IPS-15b (cell line): ENCODE measurements around the gene GFPT2.

Experiments used
- H3K27me3 ChIP-seq: one replicate; pipeline ENCODE4 v1.6.1; 2013; ENCODE audit warnings: low read length; ENCODE audit not compliant: control insufficient read depth, insufficient read depth
- H3K36me3 ChIP-seq: one replicate; pipeline ENCODE4 v1.6.1; 2013; ENCODE audit warnings: low read length; ENCODE audit not compliant: control insufficient read depth, insufficient read depth
- H3K4me1 ChIP-seq: one replicate; pipeline ENCODE4 v1.6.1; 2013; ENCODE audit warnings: mild to moderate bottlenecking, low read length; ENCODE audit not compliant: control insufficient read depth, insufficient read depth
- H3K4me3 ChIP-seq: one replicate; pipeline ENCODE4 v1.5.1; 2013; ENCODE audit warnings: low read depth, low read length
- H3K9ac ChIP-seq: one replicate; pipeline ENCODE4 v1.6.1; 2013; ENCODE audit warnings: low read depth, mild to moderate bottlenecking, low read length
- H3K9me3 ChIP-seq: one replicate; pipeline ENCODE4 v1.6.1; 2013; ENCODE audit warnings: mild to moderate bottlenecking, low read length; ENCODE audit not compliant: control insufficient read depth, insufficient read depth

Gene GFPT2

GRCh38 chr5:180328296-180329137 is 24.6 kb downstream of the GFPT2 start:
- Histone ChIP-seq H3K9ac (no peak overlapping the region), H3K4me3 (no peak overlapping the region), H3K27me3 (no peaks in the 10 kb centered on the region), H3K36me3 (peaks cover 53% of the 10 kb centered on the region), H3K4me1 (peaks cover 12% of the 10 kb centered on the region), H3K9me3 (no peaks in the 10 kb centered on the region)

DNA sequence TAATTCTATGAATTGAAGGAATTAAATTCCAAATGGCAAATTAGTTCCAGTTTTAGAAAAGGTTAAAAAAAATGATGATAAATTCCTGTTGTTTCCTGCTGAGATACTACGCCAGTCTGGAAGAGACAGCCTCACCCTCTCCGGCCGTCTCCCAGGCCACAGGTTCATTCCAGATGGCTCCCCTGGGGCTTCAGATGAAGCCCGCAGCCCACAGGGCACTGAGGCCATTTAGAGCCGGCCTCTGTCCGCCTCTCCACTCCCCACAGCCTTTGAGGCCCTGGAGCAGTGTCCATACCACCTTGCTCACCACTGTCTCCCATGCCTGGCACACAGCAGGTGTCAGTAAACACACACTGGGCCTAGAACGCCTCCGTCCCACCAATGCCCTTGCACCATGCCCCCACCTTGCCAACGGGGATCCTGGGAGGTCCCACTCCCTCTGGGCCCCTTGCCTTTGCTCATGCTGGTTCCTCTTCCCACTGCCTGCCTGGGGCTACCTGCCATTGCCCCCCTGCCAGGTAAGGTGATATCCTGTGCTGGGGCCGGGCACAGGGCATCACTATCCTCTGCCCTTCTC is 26.1 kb downstream of the GFPT2 start:
- Histone ChIP-seq H3K36me3 (peaks cover 63% of the 10 kb centered on the region), H3K4me1 (peaks cover 12% of the 10 kb centered on the region), H3K27me3 (no peaks in the 10 kb centered on the region), H3K4me3 (no peak overlapping the region), H3K9me3 (no peaks in the 10 kb centered on the region), H3K9ac (no peak overlapping the region)

DNA sequence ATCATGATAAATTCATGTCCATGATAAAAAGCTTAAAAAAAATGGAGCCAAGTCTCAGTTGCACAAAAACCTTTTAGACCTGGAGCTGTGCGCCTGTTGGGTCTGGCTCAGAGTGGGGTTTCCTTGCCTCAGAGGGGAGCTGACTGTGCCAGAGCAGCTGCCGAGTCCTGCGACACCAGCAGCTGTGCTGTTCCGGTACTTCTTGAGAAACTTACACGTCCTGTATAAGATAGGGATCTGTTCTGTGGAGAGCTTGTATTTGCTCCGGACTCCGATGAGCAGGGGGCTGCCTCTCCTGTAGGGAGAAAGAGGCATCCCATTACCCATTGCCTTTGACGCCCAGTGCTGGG is 28.6 kb downstream of the GFPT2 start:
- Histone ChIP-seq H3K27me3 (no peaks in the 10 kb centered on the region), H3K4me3 (no peak overlapping the region), H3K36me3 (peaks cover 50% of the 10 kb centered on the region), H3K9me3 (no peaks in the 10 kb centered on the region), H3K9ac (no peak overlapping the region), H3K4me1 (no peaks in the 10 kb centered on the region)

DNA sequence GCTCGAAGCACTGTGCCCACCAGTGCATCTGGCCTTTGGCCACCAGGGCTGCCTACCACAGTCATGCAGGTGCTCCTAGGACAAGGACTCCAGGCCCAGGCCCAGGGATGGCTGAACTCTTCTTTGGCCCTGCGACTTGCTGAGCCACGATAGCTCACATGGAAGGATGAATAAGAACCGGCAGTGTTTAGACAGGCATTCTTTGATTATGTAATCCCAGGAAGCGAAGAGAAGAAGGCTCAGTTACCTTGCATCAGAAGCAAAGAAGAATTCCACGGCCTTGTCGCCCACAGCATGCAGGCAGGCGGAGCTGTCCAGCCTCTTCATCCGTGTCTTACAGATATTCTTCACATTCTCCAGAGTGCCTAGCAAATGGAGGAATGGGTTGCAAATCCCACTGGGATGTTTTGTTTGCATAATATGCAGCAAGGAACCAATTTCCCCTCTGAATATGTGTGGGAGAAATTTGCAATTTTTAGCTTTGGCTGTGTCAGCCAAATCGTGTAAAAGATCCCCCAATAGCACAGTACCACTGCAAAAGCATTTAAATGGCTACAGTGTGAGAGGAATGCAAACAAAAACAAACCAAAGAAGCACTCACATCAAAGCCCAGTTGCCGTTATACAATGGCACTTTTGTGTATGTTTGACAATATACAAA is 29.1 kb downstream of the GFPT2 start:
- no peaks in the 10 kb centered on the region for H3K9me3 ChIP-seq
- peaks cover 46% of the 10 kb centered on the region for H3K36me3 ChIP-seq
- H3K4me3 ChIP-seq = no peak overlapping the region
- no peak overlapping the region for H3K9ac ChIP-seq
- no peaks in the 10 kb centered on the region for H3K4me1 ChIP-seq
- no peaks in the 10 kb centered on the region for H3K27me3 ChIP-seq

- Histone ChIP-seq H3K9me3 (no peaks in the 10 kb centered on the region), H3K27me3 (no peaks in the 10 kb centered on the region), H3K4me1 (no peaks in the 10 kb centered on the region), H3K4me3 (no peak overlapping the region), H3K36me3 (peaks cover 45% of the 10 kb centered on the region), H3K9ac (no peak overlapping the region)
These were observed 30.0 kb downstream of the GFPT2 start for GRCh38 chr5:180323160-180323559.

DNA sequence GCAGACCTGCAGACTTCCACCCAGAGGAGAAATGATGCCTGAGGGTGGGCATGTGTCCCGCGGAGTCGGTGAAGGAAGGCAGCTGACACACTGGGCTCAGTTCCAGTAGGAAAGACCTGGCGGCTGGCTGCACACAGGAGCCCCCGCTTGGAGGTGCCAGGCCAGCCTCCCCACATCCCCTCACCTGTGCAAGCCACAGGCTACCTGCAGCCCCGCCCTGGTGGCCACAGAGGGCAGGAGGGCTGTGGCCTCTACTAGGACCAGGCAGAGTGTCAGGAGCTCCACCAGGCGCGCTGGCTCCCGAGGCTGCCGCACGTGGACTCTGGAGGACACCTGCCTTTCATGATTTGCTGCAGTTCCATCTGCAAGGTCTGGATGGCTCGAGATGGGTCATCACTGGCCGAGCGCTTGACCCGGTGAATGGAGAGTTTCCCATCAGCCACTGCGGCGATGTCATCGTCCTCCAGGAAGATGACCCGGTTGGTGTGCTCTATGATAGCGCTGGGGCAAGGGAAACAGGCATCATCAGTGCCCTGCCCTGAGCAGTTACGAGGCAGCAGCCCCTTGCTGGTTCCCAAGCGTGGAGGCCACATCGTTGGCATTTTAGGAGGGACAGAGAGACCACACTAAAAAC is 34.6 kb downstream of the GFPT2 start:
- no peaks in the 10 kb centered on the region for H3K27me3 ChIP-seq
- H3K4me1 ChIP-seq = peaks cover 5% of the 10 kb centered on the region
- H3K36me3 ChIP-seq = peaks cover 38% of the 10 kb centered on the region
- H3K9ac ChIP-seq = no peak overlapping the region
- no peak overlapping the region for H3K4me3 ChIP-seq
- H3K9me3 ChIP-seq = no peaks in the 10 kb centered on the region

DNA sequence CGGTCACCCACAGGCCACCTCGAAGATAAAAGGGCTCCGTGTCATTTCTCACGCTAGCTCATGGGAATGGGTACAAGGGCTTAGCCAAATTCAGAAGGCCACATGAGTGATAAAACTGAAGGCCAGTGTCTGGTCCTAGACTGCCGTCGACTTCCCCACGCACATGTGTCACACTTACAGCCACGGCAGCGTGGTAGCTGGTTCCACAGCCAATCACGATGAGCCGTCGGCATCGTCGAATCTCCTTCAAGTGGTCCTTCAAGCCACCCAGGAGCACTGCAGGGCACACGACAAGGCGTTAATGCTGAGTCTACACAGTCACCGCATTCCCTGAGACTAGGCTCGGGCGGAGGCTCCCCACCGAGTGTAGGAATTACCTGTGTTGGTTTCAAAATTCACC is 36.5 kb downstream of the GFPT2 start:
- H3K9ac ChIP-seq = no peak overlapping the region
- H3K4me3 ChIP-seq = no peak overlapping the region
- H3K27me3 ChIP-seq = no peaks in the 10 kb centered on the region
- peaks cover 5% of the 10 kb centered on the region for H3K4me1 ChIP-seq
- no peaks in the 10 kb centered on the region for H3K9me3 ChIP-seq
- H3K36me3 ChIP-seq = peaks cover 33% of the 10 kb centered on the region

GRCh38 chr5:180315762-180316212 is 37.3 kb downstream of the GFPT2 start:
- Histone ChIP-seq H3K27me3 (no peaks in the 10 kb centered on the region), H3K9me3 (no peaks in the 10 kb centered on the region), H3K36me3 (peaks cover 41% of the 10 kb centered on the region), H3K9ac (no peak overlapping the region), H3K4me3 (no peak overlapping the region), H3K4me1 (peaks cover 5% of the 10 kb centered on the region)

GRCh38 chr5:180313677-180314505 is 39.2 kb downstream of the GFPT2 start:
- Histone ChIP-seq H3K9me3 (no peaks in the 10 kb centered on the region), H3K4me1 (peaks cover 5% of the 10 kb centered on the region), H3K9ac (peak overlapping the region; percentile 20), H3K36me3 (peaks cover 42% of the 10 kb centered on the region), H3K4me3 (peak overlapping the region; percentile 36), H3K27me3 (no peaks in the 10 kb centered on the region)

GRCh38 chr5:180311216-180311615 is 41.9 kb downstream of the GFPT2 start:
- no peak overlapping the region for H3K4me3 ChIP-seq
- H3K36me3 ChIP-seq = peaks cover 32% of the 10 kb centered on the region
- H3K9ac ChIP-seq = no peak overlapping the region
- H3K9me3 ChIP-seq = no peaks in the 10 kb centered on the region
- peaks cover 8% of the 10 kb centered on the region for H3K4me1 ChIP-seq
- H3K27me3 ChIP-seq = no peaks in the 10 kb centered on the region

- Histone ChIP-seq H3K4me3 (no peak overlapping the region), H3K9ac (no peak overlapping the region), H3K9me3 (no peaks in the 10 kb centered on the region), H3K27me3 (no peaks in the 10 kb centered on the region), H3K36me3 (peaks cover 55% of the 10 kb centered on the region), H3K4me1 (peaks cover 3% of the 10 kb centered on the region)
These were observed 46.3 kb downstream of the GFPT2 start for GRCh38 chr5:180306796-180307195.
